WTC11 (cell line): ENCODE measurements around the gene PIMREG. TPM values are rescaled to one million over a fixed set of nuclear protein-coding genes. Genes with fewer than 3 reads are reported as not detected.

Source experiments
- ATAC-seq: fragments of 200-7000 bp; cut with Tn5 transposase; 2 replicates; pipeline ENCODE4 v1.10.0; 2021; ENCODE audit warnings: mild to moderate bottlenecking, moderate library complexity
- CTCF ChIA-PET: fragments of 300-600 bp; sonication (Branson Sonifier 250); formaldehyde crosslinking; loops from one replicate; lab custom pipeline; 2021; ENCODE audit warnings: antibody characterized with exemption; lab: Charles Lee
- POLR2A ChIA-PET: fragments of 350-600 bp; sonication (Branson Sonifier 250); formaldehyde crosslinking; loops from one replicate; lab custom pipeline; 2021; ENCODE audit warnings: antibody characterized with exemption; lab: Charles Lee
- DNase-seq: peaks from one replicate; pipeline ENCODE4 v3.0.0; 2021; ENCODE audit warnings: low spot score
- H3K27ac Mint-ChIP-seq: 2 replicates; pipeline ENCODE4 v1.8.0; 2021; ENCODE audit warnings: mixed read lengths
- H3K27me3 Mint-ChIP-seq: 2 replicates; pipeline ENCODE4 v1.8.0; 2021; ENCODE audit warnings: low read depth, mild to moderate bottlenecking, moderate library complexity, mixed read lengths
- H3K36me3 Mint-ChIP-seq: 2 replicates; pipeline ENCODE4 v1.8.0; 2021; ENCODE audit warnings: mixed read lengths
- H3K4me1 Mint-ChIP-seq: 2 replicates; pipeline ENCODE4 v1.8.0; 2022; ENCODE audit warnings: mixed read lengths
- H3K4me3 Mint-ChIP-seq: 2 replicates; pipeline ENCODE4 v1.8.0; 2021; ENCODE audit warnings: mild to moderate bottlenecking, moderate library complexity, mixed read lengths
- H3K9me3 Mint-ChIP-seq: 2 replicates; pipeline ENCODE4 v1.8.0; 2021; ENCODE audit warnings: mixed read lengths
- ESRRA ChIP-seq: sonication (generic); formaldehyde crosslinking; IDR thresholded peaks from 2 replicates; pipeline ENCODE4 v1.8.1; 2022; ENCODE audit warnings: mild to moderate bottlenecking, missing genetic modification reagents, borderline replicate concordance
- JAZF1 ChIP-seq: fragments of 250-450 bp; sonication (Bioruptor Pico); IDR thresholded peaks from 2 replicates; pipeline ENCODE4 v1.9.0; 2021; ENCODE audit warnings: moderate library complexity, mild to moderate bottlenecking, inconsistent platforms
- KAT7 ChIP-seq: sonication (generic); formaldehyde crosslinking; IDR thresholded peaks from 2 replicates; pipeline ENCODE4 v1.8.1; 2023; ENCODE audit warnings: missing genetic modification reagents, mild to moderate bottlenecking, borderline replicate concordance
- MYBL2 ChIP-seq: sonication (generic); formaldehyde crosslinking; IDR thresholded peaks from 2 replicates; pipeline ENCODE4 v1.8.1; 2023; ENCODE audit warnings: mild to moderate bottlenecking, moderate library complexity, missing genetic modification reagents
- NFYB ChIP-seq: sonication (generic); formaldehyde crosslinking; conservative IDR thresholded peaks from 2 replicates; pipeline ENCODE4 v1.8.0; 2022; ENCODE audit warnings: low read depth, missing genetic modification reagents
- OVOL2 ChIP-seq: fragments of 250-450 bp; sonication (Bioruptor Pico); IDR thresholded peaks from 2 replicates; pipeline ENCODE4 v1.9.0; 2021; ENCODE audit warnings: mild to moderate bottlenecking, borderline replicate concordance
- PRRX2 ChIP-seq: fragments of 250-450 bp; sonication (Bioruptor Pico); IDR thresholded peaks from 2 replicates; pipeline ENCODE4 v1.8.0; 2021; ENCODE audit warnings: mild to moderate bottlenecking
- SMAD4 ChIP-seq: sonication (generic); formaldehyde crosslinking; IDR thresholded peaks from 2 replicates; pipeline ENCODE4 v1.8.0; 2022; ENCODE audit warnings: mild to moderate bottlenecking, missing genetic modification reagents
- ZNF423 ChIP-seq: fragments of 250-450 bp; sonication (Bioruptor Pico); IDR thresholded peaks from 2 replicates; pipeline ENCODE4 v2.1.2; 2022; ENCODE audit warnings: mild to moderate bottlenecking, moderate library complexity
- total RNA-seq: library from RNA; stranded (reverse); gene quantifications from 3 replicates; pipeline ENCODE4 v1.2.3, GENCODE V29; 2021
- TF ChIP-seq, protein P1 (sequence below): sonication (generic); formaldehyde crosslinking; IDR thresholded peaks from 2 replicates; pipeline ENCODE4 v1.8.1; 2022; ENCODE audit warnings: low read depth, mild to moderate bottlenecking, moderate library complexity, missing genetic modification reagents, borderline replicate concordance
- TF ChIP-seq, protein P2 (sequence below): sonication (generic); formaldehyde crosslinking; IDR thresholded peaks from 2 replicates; pipeline ENCODE4 v1.8.1; 2023; ENCODE audit warnings: mild to moderate bottlenecking, missing genetic modification reagents
- TF ChIP-seq, protein P3 (sequence below): sonication (generic); formaldehyde crosslinking; IDR thresholded peaks from 2 replicates; pipeline ENCODE4 v1.8.0; 2023; ENCODE audit warnings: missing genetic modification reagents
- TF ChIP-seq, protein P4 (sequence below): sonication (generic); formaldehyde crosslinking; IDR thresholded peaks from 2 replicates; pipeline ENCODE4 v1.8.0; 2022; ENCODE audit warnings: mild to moderate bottlenecking, missing genetic modification reagents
- TF ChIP-seq, protein P5 (sequence below): sonication (generic); formaldehyde crosslinking; IDR thresholded peaks from 2 replicates; pipeline ENCODE4 v1.8.1; 2022; ENCODE audit warnings: missing genetic modification reagents, borderline replicate concordance
- TF ChIP-seq, protein P6 (sequence below): fragments of 250-450 bp; sonication (Bioruptor Pico); IDR thresholded peaks from 2 replicates; pipeline ENCODE4 v1.9.0; 2021; ENCODE audit warnings: moderate library complexity, mild to moderate bottlenecking, inconsistent platforms, borderline replicate concordance
- TF ChIP-seq, protein P7 (sequence below): fragments of 250-450 bp; sonication (Bioruptor Pico); IDR thresholded peaks from 2 replicates; pipeline ENCODE4 v1.9.0; 2021; ENCODE audit warnings: mild to moderate bottlenecking
- TF ChIP-seq, protein P8 (sequence below): sonication (generic); formaldehyde crosslinking; IDR thresholded peaks from 2 replicates; pipeline ENCODE4 v1.8.0; 2023; ENCODE audit warnings: missing genetic modification reagents, mild to moderate bottlenecking, borderline replicate concordance
- TF ChIP-seq, protein P9 (sequence below): sonication (generic); formaldehyde crosslinking; IDR thresholded peaks from 2 replicates; pipeline ENCODE4 v1.8.0; 2022; ENCODE audit warnings: mild to moderate bottlenecking, missing genetic modification reagents

The PIMREG gene
- total RNA-seq, 1 experiment from 2014 or later: 92.2 TPM

DNA sequence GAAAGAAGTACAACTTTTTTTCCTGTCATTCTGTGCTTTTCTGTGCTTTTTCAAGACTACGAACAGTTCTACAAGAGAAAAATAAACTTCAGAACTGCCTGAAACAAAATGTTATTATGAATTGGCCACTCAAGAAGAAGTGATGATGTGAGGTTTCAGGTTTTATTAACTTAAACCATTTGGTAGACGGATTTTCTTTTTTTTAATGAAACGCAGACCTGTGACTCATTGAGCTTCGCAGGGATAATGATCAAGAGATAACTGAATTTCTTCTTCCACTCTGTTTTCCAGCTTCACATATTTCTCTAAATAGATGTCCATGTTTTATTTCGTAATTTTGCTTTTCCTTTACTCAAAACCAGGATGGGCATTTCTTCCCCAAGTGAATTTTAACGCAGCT, 42.0 kb upstream of the PIMREG start (continued):
- TF ChIP-seq, protein P1, sequence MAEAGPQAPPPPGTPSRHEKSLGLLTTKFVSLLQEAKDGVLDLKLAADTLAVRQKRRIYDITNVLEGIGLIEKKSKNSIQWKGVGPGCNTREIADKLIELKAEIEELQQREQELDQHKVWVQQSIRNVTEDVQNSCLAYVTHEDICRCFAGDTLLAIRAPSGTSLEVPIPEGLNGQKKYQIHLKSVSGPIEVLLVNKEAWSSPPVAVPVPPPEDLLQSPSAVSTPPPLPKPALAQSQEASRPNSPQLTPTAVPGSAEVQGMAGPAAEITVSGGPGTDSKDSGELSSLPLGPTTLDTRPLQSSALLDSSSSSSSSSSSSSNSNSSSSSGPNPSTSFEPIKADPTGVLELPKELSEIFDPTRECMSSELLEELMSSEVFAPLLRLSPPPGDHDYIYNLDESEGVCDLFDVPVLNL (CRISPR knock-in tag): no peak
- TF ChIP-seq OVOL2 (CRISPR knock-in tag) (no peak), ESRRA (no peak), PRRX2 (CRISPR knock-in tag) (no peak)
- TF ChIP-seq, protein P2, sequence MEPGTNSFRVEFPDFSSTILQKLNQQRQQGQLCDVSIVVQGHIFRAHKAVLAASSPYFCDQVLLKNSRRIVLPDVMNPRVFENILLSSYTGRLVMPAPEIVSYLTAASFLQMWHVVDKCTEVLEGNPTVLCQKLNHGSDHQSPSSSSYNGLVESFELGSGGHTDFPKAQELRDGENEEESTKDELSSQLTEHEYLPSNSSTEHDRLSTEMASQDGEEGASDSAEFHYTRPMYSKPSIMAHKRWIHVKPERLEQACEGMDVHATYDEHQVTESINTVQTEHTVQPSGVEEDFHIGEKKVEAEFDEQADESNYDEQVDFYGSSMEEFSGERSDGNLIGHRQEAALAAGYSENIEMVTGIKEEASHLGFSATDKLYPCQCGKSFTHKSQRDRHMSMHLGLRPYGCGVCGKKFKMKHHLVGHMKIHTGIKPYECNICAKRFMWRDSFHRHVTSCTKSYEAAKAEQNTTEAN (CRISPR knock-in tag): no peak

DNA sequence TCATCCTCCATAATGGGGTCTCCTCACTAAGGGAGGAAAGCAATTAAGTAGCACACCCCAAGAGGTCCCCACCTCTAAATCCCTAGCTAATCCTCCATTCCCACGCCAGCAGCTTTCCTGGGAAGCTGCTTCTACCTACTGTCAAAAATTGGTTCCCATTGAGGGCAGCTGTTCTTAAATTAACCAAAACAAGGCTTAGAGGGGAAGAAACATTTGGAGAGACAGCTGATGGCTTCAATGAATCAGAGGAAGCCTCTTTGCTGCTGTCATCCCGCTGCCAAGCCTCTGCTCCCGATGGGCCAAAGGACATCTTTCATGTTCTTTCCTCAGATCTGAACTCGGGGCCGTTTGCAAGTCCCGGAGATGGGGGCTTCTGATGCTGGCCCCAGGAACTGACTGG, 36.0 kb upstream of the PIMREG start:
- ChIA-PET CTCF (no interaction called here), POLR2A (no interaction called here)
- TF ChIP-seq, protein P3, sequence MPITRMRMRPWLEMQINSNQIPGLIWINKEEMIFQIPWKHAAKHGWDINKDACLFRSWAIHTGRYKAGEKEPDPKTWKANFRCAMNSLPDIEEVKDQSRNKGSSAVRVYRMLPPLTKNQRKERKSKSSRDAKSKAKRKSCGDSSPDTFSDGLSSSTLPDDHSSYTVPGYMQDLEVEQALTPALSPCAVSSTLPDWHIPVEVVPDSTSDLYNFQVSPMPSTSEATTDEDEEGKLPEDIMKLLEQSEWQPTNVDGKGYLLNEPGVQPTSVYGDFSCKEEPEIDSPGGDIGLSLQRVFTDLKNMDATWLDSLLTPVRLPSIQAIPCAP (CRISPR knock-in tag): no peak
- TF ChIP-seq ZNF423 (CRISPR knock-in tag) (no peak), JAZF1 (no peak), SMAD4 (CRISPR knock-in tag) (no peak), OVOL2 (CRISPR knock-in tag) (no peak), KAT7 (CRISPR knock-in tag) (no peak)
- TF ChIP-seq, protein P4, sequence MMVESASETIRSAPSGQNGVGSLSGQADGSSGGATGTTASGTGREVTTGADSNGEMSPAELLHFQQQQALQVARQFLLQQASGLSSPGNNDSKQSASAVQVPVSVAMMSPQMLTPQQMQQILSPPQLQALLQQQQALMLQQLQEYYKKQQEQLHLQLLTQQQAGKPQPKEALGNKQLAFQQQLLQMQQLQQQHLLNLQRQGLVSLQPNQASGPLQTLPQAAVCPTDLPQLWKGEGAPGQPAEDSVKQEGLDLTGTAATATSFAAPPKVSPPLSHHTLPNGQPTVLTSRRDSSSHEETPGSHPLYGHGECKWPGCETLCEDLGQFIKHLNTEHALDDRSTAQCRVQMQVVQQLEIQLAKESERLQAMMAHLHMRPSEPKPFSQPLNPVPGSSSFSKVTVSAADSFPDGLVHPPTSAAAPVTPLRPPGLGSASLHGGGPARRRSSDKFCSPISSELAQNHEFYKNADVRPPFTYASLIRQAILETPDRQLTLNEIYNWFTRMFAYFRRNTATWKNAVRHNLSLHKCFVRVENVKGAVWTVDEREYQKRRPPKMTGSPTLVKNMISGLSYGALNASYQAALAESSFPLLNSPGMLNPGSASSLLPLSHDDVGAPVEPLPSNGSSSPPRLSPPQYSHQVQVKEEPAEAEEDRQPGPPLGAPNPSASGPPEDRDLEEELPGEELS (CRISPR knock-in tag): no peak
- Mint-ChIP-seq H3K4me3 (no peak overlapping the region), H3K36me3 (no peaks in the 10 kb centered on the region), H3K27me3 (no peaks in the 10 kb centered on the region), H3K9me3 (no peaks in the 10 kb centered on the region), H3K4me1 (no peaks in the 10 kb centered on the region), H3K27ac (no peak overlapping the region)
- ATAC-seq: no peak
- DNase-seq: no peak

DNA sequence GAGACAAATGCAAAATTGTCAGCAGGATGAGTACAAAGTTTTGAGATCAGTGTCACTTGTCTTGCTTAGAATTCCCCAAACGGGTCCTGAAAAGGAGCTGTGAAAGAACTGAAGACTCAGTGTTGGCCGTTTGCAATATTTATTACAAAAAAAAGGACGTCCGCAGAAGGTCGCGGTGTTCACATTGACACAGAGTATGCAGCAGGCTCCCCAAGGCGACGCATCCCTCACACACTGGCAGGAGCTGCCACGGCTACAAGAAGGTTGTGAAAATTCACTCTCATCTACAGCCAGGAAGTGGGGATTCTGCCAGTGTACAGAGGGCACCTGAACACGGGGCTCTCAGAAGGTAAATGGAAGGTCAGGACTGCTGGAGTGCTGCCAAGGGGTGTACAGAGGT, 35.5 kb upstream of the PIMREG start:
- no peak for DNase-seq
- ATAC-seq: no peak
- no peak overlapping the region for H3K27ac Mint-ChIP-seq
- H3K4me1 Mint-ChIP-seq: no peaks in the 10 kb centered on the region
- no peak overlapping the region for H3K4me3 Mint-ChIP-seq
- H3K9me3 Mint-ChIP-seq: no peaks in the 10 kb centered on the region
- H3K36me3 Mint-ChIP-seq: no peaks in the 10 kb centered on the region
- ChIA-PET POLR2A (no interaction called here), CTCF (no interaction called here)
- no peaks in the 10 kb centered on the region for H3K27me3 Mint-ChIP-seq
- TF ChIP-seq, protein P5, sequence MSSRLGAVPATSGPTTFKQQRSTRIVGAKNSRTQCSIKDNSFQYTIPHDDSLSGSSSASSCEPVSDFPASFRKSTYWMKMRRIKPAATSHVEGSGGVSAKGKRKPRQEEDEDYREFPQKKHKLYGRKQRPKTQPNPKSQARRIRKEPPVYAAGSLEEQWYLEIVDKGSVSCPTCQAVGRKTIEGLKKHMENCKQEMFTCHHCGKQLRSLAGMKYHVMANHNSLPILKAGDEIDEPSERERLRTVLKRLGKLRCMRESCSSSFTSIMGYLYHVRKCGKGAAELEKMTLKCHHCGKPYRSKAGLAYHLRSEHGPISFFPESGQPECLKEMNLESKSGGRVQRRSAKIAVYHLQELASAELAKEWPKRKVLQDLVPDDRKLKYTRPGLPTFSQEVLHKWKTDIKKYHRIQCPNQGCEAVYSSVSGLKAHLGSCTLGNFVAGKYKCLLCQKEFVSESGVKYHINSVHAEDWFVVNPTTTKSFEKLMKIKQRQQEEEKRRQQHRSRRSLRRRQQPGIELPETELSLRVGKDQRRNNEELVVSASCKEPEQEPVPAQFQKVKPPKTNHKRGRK: no peak
- no peak for TF ChIP-seq PRRX2 (CRISPR knock-in tag)
- TF ChIP-seq, protein P6, sequence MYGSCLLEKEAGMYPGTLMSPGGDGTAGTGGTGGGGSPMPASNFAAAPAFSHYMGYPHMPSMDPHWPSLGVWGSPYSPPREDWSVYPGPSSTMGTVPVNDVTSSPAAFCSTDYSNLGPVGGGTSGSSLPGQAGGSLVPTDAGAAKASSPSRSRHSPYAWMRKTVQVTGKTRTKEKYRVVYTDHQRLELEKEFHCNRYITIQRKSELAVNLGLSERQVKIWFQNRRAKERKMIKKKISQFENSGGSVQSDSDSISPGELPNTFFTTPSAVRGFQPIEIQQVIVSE (CRISPR knock-in tag): no peak
- no peak for TF ChIP-seq NFYB (CRISPR knock-in tag)
- no peak for TF ChIP-seq MYBL2
- TF ChIP-seq, protein P7, sequence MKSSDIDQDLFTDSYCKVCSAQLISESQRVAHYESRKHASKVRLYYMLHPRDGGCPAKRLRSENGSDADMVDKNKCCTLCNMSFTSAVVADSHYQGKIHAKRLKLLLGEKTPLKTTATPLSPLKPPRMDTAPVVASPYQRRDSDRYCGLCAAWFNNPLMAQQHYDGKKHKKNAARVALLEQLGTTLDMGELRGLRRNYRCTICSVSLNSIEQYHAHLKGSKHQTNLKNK: no peak
- TF ChIP-seq, protein P8, sequence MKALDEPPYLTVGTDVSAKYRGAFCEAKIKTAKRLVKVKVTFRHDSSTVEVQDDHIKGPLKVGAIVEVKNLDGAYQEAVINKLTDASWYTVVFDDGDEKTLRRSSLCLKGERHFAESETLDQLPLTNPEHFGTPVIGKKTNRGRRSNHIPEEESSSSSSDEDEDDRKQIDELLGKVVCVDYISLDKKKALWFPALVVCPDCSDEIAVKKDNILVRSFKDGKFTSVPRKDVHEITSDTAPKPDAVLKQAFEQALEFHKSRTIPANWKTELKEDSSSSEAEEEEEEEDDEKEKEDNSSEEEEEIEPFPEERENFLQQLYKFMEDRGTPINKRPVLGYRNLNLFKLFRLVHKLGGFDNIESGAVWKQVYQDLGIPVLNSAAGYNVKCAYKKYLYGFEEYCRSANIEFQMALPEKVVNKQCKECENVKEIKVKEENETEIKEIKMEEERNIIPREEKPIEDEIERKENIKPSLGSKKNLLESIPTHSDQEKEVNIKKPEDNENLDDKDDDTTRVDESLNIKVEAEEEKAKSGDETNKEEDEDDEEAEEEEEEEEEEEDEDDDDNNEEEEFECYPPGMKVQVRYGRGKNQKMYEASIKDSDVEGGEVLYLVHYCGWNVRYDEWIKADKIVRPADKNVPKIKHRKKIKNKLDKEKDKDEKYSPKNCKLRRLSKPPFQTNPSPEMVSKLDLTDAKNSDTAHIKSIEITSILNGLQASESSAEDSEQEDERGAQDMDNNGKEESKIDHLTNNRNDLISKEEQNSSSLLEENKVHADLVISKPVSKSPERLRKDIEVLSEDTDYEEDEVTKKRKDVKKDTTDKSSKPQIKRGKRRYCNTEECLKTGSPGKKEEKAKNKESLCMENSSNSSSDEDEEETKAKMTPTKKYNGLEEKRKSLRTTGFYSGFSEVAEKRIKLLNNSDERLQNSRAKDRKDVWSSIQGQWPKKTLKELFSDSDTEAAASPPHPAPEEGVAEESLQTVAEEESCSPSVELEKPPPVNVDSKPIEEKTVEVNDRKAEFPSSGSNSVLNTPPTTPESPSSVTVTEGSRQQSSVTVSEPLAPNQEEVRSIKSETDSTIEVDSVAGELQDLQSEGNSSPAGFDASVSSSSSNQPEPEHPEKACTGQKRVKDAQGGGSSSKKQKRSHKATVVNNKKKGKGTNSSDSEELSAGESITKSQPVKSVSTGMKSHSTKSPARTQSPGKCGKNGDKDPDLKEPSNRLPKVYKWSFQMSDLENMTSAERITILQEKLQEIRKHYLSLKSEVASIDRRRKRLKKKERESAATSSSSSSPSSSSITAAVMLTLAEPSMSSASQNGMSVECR: no peak
- TF ChIP-seq, protein P9, sequence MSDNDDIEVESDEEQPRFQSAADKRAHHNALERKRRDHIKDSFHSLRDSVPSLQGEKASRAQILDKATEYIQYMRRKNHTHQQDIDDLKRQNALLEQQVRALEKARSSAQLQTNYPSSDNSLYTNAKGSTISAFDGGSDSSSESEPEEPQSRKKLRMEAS (CRISPR knock-in tag): no peak
